Caki2 (cell line): ENCODE measurements around the gene ANKRD24. TPM values are rescaled to one million over a fixed set of nuclear protein-coding genes. Genes with fewer than 3 reads are reported as not detected.
"Not testable (repeated sequence)": the region's sequence is repeated elsewhere in the genome, so short reads cannot be mapped to it uniquely, and the experiment has no call there.

Source experiments
- DNase-seq: peaks from one replicate; pipeline ENCODE4 v3.0.0-alpha.2; 2015; ENCODE audit warnings: low read depth
- in situ Hi-C: cut with HindIII; loops from 2 replicates; pipeline ENCODE4 v1.10.0; 2016; ENCODE audit warnings: low sequenced_read_pairs, low pct_unique_long_range_greater_than_20kb, mixed read lengths
- total RNA-seq: library from RNA; depleted of rRNA; stranded (reverse); fragments of >200 nt; shearing (Covaris generic); gene quantifications from 2 replicates; pipeline ENCODE4 v1.2.3, GENCODE V29; 2014; ENCODE audit warnings: low replicate concordance

ANKRD24 gene
- total RNA-seq, 1 experiment from 2014 or later: 0.64 TPM

DNA sequence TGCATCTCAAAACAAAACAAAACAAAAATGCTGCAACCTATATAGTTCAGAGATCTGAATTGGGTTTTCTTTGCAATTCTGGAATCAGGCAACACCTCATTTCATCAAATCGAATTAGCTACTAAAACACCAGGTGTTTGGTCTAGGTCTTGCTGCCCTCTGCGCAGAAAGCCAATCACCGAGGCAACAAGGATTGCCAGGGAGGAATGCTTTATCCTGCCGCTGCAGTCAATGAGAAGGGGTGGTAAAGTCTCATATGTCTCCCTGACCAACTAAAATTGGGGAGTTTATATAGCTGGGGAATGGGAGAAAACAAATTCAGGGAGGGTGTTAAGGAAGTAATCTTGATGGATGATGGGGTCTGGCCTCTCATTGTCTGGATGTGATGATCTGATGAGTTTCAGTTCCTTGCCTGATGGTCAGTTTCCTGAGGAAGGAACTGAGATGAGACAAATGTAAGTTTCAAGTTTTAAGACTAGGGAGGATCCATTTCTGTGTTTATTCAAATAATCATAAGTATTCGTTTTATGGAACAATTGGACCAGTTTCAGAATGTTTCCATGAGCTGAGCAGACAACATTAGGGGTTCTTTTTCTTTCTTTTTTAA is 59.4 kb downstream of the ANKRD24 start:
- no peak for DNase-seq
- in situ Hi-C loops: no loop called here

GRCh38 chr19:4245938-4246337 is 63.4 kb downstream of the ANKRD24 start:
- in situ Hi-C loops: not testable (repeated sequence)

DNA sequence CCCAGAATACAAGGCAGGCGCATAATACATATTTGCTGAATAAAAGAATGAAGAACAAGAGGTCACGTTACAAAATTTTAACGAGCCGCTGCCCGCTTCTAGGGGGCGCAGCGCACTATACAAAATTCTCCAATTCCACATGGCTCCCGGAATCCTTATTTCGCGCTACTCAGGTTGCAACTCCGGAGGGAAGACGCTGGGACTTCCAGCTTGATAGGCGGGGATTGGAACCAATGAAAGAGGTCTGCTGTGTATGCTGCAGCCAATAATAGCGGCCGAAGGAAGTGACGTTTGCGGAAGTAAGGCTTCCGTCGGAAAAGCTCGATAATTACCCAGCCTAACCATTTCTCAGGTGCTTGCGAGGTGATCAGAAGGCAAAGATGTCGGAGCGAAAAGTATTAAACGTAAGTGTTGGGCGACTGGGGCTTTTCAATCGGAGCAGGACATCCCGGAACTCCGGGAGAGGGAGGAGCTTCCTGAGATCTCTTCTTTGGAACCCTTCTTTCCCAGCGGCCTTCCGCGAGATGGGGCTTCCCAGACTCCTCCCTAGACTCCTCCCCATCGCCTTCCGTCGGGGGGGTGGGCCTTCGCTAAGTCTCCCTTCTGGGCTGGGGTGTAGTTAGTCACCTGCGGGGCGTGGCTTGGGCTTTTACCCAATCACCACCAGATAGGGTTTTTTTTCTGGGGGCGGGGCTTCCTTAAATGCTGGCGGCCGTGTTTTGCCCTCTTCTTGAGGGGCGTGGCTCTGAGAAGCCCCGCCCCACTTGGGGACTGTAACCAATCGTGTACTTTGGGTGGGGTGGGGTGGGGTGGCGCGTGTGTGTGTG is 64.5 kb downstream of the ANKRD24 start, which contains the start of gene YJU2:
TSS of gene YJU2 (plus strand) at position 314 of the 827 bp plus-strand sequence. CDS start at position 381, 67 bp downstream.
- in situ Hi-C loops: no loop called here
- peak; percentile 100 for DNase-seq

More at GRCh38 chr19:4245938-4246337, 63.4 kb downstream of the ANKRD24 start:
- peak; percentile 12 for DNase-seq

DNA sequence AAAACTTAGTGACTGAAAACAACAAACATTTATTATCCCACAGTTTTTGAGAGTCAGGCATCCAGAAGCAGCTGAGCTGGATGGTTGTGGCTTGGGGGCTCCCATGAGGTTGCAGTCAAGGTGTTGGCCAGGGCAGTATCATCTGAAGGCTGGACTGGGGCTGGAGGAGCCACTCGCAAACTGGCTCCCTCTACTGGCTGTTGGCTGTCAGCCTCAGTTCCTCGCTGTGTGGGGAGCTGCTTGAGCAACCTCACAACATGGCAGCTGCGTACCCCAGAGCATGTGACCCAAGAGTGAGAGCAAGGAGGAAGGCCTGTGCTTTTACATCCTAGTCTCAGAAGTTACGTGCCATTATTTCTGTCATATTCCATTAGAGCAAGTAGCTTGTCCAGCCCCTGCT is 74.1 kb downstream of the ANKRD24 start:
- in situ Hi-C loops: no loop called here
- no peak for DNase-seq

- in situ Hi-C loops: no loop called here
- DNase-seq: no peak
These were observed 74.5 kb downstream of the ANKRD24 start for GRCh38 chr19:4257025-4257424.

GRCh38 chr19:4258181-4258580 is 75.7 kb downstream of the ANKRD24 start:
- DNase-seq: no peak
- in situ Hi-C loops: no loop called here

DNA sequence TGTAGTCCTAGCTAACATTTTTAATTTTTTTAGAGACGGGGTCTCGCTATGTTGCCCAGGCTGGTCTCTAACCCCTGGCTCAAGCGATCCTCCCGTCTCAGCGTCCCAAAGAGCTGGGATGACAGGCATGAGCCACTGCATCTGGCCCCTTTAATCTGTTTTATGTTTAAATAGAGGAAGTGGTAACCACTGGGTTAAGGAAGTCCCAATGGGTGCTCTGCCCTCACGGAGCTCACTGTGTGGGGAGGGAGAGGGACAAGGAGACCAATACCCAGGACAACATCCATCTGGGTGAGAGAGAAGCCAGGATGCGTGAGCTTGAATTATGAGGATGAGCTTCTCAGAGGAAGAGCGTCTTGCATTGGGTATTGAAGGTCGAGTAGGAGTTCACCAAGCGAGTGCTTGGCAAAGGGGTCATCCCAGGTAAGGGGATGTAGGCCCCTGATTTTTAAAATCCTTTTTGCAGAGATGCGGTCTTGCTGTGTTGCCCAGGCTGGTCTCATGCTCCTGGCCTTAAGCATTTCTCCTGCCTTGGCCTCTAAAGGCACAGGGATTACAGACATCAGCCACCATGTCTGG is 78.2 kb downstream of the ANKRD24 start:
- in situ Hi-C loops: no loop called here
- DNase-seq: no peak

- DNase-seq: no peak
- in situ Hi-C loops: no loop called here
These were observed 82.3 kb downstream of the ANKRD24 start for GRCh38 chr19:4264812-4265211.

DNA sequence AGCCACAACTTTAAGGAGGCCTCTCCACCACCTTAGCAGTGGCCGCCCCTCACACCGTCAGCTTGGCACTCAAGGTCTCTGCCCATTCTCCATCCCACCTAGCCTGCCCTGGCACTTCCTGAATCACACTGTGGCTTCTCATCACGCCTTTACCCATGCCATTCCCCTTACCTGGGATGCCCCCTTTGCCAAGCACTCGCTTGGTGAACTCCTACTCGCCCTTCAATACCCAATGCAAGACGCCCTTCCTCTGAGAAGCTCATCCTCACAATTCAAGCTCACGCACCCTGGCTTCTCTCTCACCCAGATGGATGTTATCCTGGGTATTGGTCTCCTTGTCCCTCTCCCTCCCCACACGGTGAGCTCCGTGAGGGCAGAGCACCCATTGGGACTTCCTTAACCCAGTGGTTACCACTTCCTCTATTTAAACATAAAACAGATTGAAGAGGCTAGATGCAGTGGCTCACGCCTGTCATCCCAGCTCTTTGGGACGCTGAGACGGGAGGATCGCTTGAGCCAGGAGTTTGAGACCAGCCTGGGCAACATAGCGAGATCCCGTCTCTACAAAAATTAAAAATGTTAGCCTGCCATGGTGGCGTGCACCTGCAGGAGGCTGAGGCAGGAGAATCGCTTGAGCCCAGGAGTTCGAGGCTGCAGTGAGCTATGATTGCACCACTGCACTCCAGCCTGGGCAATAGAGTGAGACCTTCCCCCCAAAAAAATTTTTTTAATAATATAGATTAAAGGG is 83.9 kb downstream of the ANKRD24 start:
- no peak for DNase-seq
- in situ Hi-C loops: no loop called here

DNA sequence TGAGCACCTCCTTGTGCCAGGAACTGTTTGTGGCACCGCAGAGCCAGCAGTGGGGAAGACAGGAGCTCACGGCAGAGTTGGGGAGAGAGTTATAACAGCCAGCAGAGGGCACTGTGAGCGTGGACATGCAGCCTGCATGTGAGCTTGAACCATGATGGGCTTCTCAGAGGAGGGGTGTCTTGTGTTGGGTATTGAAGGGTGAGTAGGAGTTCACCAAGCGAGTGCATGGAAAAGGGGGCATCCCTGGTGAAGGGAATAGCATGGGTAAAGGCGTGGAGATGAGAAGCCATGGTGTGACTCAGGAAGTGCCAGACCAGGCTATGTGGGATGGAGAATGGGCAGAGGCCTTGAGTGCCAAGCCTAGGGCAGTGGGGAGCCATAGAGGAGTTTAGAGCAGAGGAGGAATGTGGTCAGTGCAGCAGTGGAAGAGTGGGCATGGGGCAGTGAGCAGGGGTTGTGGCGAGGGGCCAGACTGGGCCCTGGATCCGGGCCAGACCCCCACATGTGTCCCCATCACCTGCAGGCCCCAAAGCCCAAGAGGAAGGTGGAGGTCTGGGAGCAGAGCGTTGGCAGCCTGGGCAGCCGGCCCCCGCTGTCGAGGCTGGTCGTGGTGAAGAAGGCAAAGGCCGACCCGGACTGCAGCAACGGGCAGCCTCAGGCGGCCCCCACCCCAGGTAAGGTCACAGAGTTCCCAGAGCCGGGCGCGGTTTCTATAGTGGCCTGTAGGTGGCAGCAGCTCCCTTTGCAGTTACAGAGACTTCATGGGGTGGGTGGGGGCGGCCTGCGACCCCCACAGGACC is 84.8 kb downstream of the ANKRD24 start:
- in situ Hi-C loops: no loop called here
- peak; percentile 62 for DNase-seq

- no peak for DNase-seq
- in situ Hi-C loops: no loop called here
These were observed 85.7 kb downstream of the ANKRD24 start for GRCh38 chr19:4267901-4268815.

GRCh38 chr19:4268816-4269430 is 86.4 kb downstream of the ANKRD24 start:
- in situ Hi-C loops: no loop called here

DNA sequence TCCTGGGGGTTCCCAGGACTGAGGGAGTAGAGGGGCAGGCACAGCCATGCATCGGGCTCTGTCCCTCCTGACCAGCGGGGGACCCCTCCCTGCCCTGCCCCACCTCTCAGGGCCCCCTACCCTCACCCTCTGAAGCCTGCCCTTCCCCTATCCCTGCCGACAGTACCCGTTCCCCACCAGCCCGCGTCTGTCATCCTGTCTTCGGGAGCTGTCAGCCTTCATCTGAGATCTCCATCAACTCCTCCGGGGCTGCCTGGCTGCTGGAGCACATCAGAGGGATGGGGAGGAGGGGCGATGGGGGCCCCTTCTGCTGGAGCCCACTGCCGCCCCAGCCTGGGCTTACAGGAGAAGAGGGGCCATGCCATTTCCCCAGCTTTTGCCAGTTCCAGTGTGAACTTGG is 90.4 kb downstream of the ANKRD24 start:
- in situ Hi-C loops: no loop called here
- no peak for DNase-seq

More at GRCh38 chr19:4268816-4269430, 86.4 kb downstream of the ANKRD24 start:
- no peak for DNase-seq

GRCh38 chr19:4274321-4274686 is 91.8 kb downstream of the ANKRD24 start:
- DNase-seq, in situ Hi-C loops: not testable (repeated sequence)
